ENCODE measurements around the gene ABCA5.

The ABCA5 gene

DNA sequence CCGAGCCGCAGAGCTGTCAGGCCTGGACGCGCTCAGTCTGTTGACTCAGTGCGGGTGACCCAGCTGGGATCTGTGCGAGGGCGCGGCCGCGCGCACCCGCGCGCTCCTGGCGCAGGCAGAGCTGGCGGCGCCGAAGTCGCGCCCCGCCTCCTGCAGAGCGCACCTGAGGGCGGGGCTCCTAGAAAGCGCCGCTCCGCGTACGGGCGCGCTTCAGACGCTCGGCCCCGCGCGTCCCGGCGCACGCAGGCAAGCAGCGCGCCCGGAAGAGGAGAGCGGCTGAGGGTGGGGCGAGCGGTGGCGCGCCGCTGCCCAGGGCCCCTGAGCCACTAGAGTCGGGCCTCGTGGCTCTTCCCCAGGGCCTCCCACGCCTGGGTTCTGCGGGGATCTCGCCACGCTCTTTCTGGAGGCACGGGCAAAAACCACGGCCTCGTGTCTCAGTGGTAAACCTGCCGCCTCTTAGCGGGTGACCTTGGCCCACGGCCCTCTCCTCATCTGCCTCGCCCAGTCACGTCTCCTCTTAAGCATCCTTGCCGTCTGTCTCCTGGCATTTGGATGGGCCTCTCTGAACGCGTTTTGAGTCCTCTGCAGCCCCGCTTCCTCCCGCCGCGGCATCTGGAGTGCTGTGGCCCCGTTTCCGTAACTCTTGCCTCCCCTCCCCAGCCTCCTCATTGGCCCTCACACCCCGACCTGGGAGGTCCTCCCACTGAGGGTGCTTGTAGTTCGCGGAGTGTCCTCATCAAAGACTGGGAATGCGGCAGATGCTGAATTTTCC, at the start of gene ABCA5:
Gene ABCA5 (minus strand): TSS at position 74 of the 772 bp plus-strand sequence. CDS start 12,718 bp downstream, outside the sequence.
- peak; percentile 86 for DNase-seq (ENCODE audit: low spot score)

GRCh38 chr17:69375229-69375628, 48.3 kb upstream of the ABCA5 start:
- no peak for DNase-seq (ENCODE audit: low spot score)

DNA sequence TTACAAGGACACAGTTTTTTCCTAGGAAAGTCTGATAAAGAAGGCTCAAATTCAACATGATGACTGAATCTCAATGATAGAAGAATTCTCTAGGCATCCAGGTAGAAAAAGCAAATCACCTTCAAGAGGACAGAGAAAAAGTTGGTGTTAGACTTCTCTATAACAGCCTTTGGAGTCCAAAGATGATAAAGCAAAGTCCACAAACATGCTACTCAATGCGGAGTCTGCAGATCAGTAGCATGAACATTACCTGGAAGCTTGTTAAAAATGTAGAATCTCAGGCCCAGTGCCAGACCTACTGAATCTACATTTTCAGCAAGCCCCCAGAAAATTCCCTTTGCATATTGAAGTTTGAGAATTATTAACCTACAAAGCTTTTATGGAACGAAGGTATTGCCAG, 46.1 kb upstream of the ABCA5 start:
- DNase-seq (ENCODE audit: low spot score): no peak

GRCh38 chr17:69367298-69367697, 40.4 kb upstream of the ABCA5 start:
- no peak for DNase-seq (ENCODE audit: low spot score)

- no peak for DNase-seq (ENCODE audit: low spot score)
Observed at GRCh38 chr17:69363488-69364210, 36.7 kb upstream of the ABCA5 start.

DNA sequence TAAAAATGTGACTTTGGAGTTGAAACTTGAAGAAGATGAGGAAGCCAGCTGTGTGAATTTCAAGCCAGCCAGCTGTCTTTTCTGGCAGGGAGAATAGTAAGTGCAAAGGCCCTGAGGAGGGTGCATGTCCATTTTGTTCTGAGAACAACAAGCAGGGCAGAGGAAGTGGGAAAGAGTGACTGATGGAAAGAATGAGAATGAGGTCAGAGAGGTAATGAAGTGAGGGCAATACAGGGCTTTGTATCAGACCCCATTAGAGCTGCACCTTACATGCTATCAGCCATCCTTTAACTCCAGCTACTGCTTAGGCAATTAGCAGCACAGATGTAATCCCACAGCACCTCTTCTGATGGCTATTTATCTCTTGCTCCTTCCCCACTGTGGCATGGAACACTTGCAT, 34.2 kb upstream of the ABCA5 start:
- no peak for DNase-seq (ENCODE audit: low spot score)

DNA sequence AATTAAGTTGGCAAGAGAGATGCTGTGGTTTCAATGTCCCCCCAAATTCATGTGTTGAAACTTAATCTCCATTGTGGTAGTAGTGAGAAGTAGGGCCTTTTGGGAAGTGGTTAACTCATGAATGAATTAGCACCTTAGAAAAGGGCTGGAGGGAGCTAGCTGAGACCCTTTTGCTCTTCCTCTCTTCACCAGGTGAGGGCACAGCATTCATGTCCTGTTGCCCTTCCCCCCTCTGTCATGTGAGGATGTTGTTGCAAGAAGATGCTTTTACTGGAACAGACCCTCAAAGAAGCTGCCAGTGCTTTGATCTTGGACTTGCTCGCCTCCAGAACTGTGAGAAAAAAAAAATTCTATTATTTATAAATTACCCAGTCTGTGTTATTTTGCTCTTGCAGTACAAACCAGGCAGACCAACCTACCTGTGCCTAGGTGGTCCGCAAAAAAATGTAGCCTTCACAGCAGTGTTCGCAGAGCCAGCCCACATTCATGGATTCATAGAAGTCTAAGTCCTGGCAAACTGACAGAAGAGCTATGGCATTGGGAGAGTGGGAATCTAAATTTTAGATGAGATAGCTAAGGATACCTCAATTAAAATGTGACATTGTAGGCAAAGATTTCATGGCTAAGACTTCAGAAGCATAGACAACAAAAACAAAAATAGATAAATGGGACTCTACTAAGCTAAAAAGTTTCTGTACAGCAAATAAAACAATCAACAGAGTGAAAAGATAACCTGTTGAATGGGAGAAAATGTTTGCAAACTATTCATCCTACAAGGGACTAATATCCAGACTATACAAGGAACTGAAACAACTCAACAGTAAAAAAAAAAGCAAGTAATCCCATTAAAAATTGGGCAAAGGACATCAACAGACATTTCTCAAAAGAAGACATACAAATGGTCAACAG, 32.0 kb upstream of the ABCA5 start:
- DNase-seq (ENCODE audit: low spot score): no peak

DNA sequence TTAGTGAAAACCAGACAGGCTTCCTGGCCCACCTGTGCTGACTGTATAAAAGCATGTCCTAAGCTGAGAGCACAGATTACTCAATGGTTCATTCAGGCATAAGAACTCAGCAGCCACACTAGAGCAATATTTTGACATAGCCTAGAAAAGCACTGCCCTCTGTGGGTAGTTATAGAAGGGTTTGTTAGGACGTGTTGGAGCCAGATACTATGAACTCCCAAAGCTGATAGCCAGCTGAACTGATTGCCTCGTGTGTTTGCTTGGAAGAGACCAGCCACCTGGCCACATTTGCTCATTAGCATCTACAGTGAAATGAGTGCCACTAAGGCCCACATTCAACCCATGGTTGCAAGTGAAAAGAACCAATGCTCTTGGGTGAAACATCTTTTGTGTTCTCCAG, 30.8 kb upstream of the ABCA5 start:
- DNase-seq (ENCODE audit: low spot score): no peak

GRCh38 chr17:69356625-69357024, 29.7 kb upstream of the ABCA5 start:
- no peak for DNase-seq (ENCODE audit: low spot score)

GRCh38 chr17:69350911-69351310, 24.0 kb upstream of the ABCA5 start:
- no peak for DNase-seq (ENCODE audit: low spot score)

DNA sequence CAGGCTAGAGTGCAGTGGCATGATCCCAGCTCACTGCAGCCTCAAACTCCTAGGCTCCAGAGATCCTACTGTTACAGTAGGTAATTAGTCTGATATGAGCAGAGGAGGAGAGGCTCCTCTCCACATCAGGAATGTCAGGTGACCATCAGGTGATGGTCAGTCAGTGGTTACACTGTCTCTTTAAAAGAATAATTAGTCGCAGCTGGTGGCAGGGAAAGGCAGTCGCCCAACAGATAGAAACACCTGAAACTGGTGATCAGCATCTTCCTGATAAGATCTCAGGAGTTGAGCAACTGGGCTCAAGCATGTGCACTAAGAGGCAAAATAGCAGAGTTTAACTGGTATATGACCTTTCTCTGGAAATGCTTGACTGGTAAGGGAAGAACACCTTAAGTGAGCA, 21.5 kb upstream of the ABCA5 start:
- DNase-seq (ENCODE audit: low spot score): no peak

GRCh38 chr17:69346766-69347165, 19.8 kb upstream of the ABCA5 start:
- no peak for DNase-seq (ENCODE audit: low spot score)

- DNase-seq (ENCODE audit: low spot score): no peak
Observed at GRCh38 chr17:69344939-69345338, 18.0 kb upstream of the ABCA5 start.

DNA sequence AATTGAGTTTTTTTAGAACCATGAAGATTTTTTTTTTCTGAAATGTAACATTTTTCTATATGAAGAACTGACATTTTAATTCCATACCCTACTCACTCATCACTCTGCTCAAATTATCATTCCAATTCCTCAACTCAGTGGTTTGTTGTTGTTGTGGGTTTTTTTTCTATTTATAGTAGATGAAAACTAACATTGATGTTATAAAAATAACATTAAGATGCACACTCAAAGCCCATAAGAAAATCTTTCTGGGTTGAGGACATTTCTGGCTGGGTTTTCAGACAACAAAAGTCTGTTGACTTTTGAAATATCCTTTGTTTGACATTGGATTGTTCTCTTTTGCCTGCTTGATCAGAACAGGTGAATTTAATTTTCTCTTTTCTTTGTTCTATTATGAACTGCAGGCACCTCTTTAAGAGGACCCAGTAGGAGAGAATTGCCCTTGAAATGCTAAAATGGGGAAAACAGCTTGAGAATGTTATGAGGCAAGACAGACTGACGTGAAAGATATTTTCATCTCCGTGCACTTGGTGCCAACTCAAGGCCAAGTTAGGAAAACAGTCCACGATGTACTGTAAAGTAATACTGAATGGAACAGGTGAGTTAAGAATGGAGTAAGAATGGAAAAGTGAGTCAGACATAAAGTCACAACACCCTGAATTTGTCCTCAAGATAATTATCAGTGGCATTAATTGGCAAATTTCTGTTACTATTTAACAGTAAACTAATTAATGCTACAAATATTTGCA, 16.1 kb upstream of the ABCA5 start:
- no peak for DNase-seq (ENCODE audit: low spot score)

- DNase-seq (ENCODE audit: low spot score): no peak
Observed at GRCh38 chr17:69339937-69340336, 13.0 kb upstream of the ABCA5 start.

GRCh38 chr17:69336996-69337395, 10.1 kb upstream of the ABCA5 start:
- no peak for DNase-seq (ENCODE audit: low spot score)

GRCh38 chr17:69336580-69336979, 9.6 kb upstream of the ABCA5 start:
- no peak for DNase-seq (ENCODE audit: low spot score)

DNA sequence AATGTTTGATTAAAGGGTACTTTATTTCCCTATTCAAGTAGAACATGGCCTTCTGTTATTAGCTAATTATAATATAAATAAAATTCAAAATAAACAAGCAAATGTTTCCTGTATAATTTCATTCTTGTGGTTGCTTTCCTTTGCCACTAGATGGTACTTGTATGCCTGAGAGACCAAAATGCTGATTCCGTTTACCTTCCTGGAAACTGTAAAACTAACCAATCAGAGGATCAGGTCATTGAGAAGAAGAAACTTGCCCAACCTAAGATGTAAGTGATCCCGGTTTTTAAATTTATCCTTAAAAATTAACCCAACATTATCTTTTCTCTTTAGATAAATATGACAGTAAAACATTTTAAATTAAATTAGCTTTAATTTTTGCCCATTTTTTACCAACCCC, 8.1 kb upstream of the ABCA5 start:
- DNase-seq (ENCODE audit: low spot score): peak; percentile 62

- no peak for DNase-seq (ENCODE audit: low spot score)
Observed at GRCh38 chr17:69333561-69333960, 6.6 kb upstream of the ABCA5 start.

DNA sequence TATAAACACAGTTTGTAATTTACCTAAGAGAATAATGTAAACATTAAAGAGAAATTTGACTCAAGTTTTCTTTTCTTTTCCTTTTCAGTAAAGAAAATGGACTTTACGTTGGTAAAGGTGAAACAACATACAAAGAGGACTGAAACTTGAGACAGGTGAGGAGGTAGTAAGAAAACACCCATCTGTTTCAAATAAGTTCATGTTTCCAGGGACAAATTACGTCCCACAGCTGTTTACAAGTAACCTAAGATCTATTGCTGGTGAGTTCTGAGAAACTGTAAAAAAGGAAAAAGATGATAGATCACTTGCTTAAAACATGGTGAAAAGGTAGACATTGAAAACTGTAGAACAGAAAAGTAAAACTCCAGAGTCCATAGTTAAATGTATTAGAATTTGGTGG, 4.8 kb upstream of the ABCA5 start:
- no peak for DNase-seq (ENCODE audit: low spot score)

DNA sequence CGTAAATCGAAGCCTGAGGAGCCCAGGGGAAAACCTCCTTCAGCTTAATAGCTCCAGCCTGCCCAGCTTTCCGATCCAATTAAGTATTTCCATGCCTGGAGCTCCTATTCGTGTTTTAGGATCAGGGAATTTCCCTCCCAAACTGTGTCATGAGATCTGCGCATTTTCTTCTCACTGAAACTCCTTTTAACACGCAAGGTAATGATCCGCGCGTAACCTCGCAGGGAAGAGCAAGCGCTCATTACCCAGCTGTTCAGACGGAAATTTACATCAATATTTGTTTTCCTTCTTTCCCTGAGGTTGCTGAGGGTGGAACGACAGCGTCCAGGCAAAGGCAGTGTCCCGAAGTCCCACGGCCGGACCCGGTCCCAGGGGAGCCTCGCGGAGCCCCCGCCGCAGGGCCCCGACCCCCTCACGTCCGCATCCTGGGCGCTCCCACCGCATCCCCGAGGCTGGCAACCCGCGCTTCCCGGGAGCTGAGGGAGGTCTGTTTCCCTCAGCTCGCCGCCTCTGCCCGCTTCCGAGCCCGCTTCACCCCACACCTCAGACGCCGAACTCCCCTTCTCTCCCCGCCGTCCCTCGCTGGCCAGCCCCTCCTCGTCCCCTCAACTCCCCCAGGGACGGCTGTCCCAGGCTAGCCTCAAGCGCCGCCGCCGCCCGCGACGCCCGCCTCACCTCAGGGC, 415 bp downstream of the ABCA5 start:
- DNase-seq (ENCODE audit: low spot score): peak; percentile 10
